HG02588 (cell line): ENCODE results near the gene EHMT1.
A peak's percentile ranks its signal among the peaks of the same experiment; 100 is the strongest.

Experiments
- ATAC-seq: cut with Tn5 transposase; IDR thresholded peaks from one replicate; pipeline ENCODE4 v1.9.1; 2021; ENCODE audit warnings: mild to moderate bottlenecking, moderate library complexity; ENCODE audit not compliant: unreplicated experiment

The EHMT1 gene

GRCh38 chr9:137618105-137619067 is at the start of gene EHMT1:
EHMT1 (plus strand) TSS chr9:137619005; CDS start chr9:137619029, 24 bp downstream.
- ATAC-seq = peak; percentile 72

DNA sequence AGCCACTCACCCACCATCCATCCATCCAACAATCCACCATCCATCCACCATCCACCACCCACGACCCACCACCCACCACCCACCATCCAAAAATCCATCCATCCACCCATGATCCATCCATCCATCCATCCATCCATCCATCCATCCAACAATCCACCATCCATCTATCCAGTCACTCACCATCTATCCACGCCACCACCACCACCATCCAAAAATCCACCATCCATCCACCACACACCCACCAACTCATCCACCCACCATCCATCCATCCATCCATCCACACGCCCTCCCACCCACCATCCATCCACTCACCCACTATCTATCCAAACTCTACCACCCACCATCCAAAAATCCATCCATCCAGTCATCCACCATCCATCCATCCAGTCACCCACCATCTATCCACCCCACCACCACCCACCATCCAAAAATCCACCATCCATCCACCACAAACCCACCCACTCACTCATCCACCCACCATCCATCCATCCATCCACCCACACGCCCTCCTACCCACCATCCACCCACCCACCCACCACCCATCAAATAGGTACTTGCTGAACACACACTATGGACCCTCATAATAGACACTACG is 49.1 kb upstream of the EHMT1 start:
- ATAC-seq = no peak

GRCh38 chr9:137570566-137570965 is 48.2 kb upstream of the EHMT1 start:
- ATAC-seq = no peak

- no peak for ATAC-seq
These were observed 44.6 kb upstream of the EHMT1 start for GRCh38 chr9:137574192-137574591.

- ATAC-seq = no peak
These were observed 43.5 kb upstream of the EHMT1 start for GRCh38 chr9:137575364-137575715.

DNA sequence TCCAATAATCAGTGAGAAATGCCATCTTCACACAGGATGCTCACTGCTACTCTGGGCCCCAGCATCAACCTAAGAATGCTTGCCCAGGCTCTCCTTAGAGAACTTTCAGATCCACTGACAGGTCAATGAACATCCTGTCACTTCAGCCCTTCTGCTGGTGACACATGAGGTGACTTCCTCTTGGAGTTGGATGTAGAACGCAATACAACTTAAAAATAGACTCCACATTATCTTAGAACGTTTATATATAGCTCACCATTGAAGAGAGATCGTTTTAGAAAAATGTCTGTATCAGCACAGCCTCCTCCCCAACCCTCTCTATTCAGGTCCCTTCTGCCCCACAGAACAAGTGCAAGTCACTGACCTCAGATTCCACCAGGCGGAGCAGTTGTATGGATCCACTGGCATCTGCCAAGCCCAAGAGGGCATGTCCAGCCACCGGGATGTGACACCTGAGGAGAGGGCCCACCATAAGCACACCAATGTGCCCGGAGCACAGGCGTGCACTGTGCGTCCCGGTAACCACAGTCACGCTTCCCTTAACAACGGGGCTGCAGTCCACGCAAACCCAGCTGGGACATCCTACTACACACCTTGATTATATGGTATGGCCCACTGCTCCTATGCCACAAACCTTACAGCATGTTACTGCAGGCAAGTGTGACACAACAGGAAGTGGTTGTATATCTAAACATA is 42.9 kb upstream of the EHMT1 start:
- ATAC-seq = no peak

GRCh38 chr9:137578518-137579258 is 40.1 kb upstream of the EHMT1 start, which contains the start of gene DPH7:
DPH7 (minus strand) TSS chr9:137578925; CDS start chr9:137578777, 148 bp downstream.
- peak; percentile 94 for ATAC-seq

DNA sequence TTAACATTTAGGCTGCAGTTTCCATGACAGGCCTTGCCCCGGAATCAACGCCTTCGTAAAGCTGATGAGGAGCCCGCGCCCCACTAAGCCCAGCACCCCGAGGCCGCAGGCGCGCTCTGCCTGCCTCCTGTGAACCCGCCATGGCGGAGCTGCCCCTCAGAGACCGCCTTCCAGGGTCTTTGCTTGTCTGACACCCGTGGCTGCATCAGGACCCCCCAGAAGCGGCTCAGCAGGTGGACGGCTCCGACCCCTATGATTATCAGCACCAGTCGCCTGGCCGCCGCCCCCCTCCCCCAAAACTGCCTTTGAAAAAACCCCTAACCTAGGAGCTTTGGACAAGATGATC is 39.6 kb upstream of the EHMT1 start:
- no peak for ATAC-seq

- ATAC-seq = no peak
These were observed 38.4 kb upstream of the EHMT1 start for GRCh38 chr9:137580209-137580953.

GRCh38 chr9:137580954-137581322 is 37.9 kb upstream of the EHMT1 start:
- ATAC-seq = no peak

DNA sequence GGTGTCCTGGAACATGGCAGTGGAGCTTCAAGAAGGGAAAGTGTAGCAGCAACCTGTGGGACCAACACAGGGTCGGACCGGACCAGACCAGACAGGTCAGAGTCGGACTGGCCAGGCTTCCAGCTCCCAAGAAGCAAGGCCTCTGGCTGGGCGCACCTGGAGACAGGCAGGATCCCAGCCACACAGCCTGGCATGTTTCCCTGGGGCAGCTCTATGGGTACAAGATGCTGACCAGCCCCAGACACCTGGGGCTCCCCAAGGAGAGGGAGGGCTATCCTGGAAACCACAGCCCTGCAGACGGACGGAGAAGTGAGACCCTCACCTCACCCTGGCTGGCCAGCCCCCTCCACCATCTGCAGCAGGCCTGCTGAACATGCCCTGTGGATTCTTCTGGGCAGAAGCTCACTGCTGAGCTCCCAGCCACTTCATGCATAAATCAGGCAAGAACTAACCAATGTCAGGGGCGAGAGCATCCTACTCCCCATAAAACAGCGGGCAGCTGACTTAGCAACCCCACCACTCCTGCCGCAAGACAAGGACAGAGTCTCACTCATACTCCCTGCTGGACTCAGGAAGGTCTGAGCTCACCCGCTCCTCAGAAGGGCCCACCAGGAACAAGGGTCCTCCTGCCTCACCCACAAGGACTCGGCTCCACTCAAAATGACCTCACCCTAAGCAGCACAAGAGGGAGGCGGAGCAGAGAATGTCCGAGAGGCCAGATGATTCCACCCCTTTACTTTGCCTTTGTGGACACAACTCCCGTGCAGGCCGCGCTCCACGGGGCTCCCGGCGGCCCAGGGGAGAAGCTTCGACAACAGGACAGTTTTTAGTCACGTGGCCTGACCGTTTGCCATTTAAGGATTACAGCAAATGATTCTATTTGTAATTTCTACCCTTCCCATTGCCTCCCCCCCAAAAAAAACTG is 37.2 kb upstream of the EHMT1 start:
- no peak for ATAC-seq

DNA sequence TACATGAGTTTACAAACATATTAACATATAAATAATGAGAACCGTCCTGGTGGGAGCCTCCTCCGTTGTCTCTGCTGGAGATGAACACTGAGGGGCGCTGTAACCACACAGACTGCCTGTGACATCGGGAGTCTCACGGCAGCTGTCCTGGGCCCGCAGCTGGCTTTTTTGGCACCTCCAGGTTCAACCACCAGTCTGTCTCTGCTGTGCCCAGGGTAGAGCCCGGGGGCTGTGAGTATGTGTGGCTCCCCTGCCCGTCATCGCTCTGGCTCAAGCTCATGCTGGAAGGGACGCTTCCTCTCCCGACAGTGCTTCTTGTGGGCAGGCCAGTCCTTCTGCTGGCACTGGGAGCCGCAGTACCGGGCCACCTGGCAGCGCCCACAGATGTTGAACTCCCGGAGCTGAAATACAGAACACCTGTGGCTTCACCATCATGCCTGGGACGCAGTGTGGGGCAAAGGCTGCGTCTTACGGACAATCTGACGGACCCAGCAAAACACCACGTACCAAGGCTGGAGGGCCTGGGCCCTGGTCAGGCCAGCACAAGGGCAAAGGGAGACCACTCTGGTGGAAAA is 36.4 kb upstream of the EHMT1 start:
- ATAC-seq = no peak

DNA sequence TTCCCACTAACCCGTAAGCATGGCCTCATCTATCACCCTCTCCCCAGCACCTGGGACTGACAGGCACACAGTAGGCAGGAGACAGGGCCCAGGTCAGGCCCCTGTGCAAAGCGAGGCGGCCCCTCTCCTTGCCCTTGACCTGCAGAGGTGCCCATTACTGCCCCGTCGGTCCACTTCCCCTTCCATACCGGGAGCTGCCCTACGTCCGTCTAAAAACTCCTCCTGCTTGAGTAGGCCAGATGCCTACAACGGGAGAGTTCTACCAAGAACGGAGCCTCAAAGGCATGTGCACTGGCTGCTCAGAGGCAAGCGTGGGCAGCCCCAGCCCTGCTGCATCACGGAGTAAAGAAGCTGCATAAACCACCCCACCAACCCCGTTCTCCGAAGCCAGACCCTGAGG is 35.5 kb upstream of the EHMT1 start:
- no peak for ATAC-seq

- no peak for ATAC-seq
These were observed 34.8 kb upstream of the EHMT1 start for GRCh38 chr9:137583957-137584356.

DNA sequence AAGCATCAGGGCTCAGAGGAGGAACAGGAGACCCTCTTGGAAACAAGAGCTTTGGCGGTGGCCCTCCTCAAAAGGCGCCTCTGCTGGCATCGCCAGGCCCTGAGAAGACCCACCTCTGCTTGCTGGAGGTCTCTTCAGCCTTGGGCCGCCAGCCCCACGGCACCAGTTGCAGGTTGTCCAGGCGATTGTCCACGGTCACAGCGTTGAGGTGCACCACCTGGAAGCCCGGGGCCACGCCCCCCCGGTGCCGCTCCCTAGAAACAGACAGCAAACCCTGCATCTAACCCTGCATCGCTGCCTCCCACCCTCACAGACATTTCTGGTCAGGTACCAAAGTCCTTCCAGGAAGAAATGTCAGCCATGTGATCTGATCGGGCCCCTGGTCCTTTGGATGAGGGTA is 32.0 kb upstream of the EHMT1 start:
- ATAC-seq = no peak

GRCh38 chr9:137588311-137588710 is 30.5 kb upstream of the EHMT1 start:
- ATAC-seq = no peak

GRCh38 chr9:137588891-137589290 is 29.9 kb upstream of the EHMT1 start:
- no peak for ATAC-seq

DNA sequence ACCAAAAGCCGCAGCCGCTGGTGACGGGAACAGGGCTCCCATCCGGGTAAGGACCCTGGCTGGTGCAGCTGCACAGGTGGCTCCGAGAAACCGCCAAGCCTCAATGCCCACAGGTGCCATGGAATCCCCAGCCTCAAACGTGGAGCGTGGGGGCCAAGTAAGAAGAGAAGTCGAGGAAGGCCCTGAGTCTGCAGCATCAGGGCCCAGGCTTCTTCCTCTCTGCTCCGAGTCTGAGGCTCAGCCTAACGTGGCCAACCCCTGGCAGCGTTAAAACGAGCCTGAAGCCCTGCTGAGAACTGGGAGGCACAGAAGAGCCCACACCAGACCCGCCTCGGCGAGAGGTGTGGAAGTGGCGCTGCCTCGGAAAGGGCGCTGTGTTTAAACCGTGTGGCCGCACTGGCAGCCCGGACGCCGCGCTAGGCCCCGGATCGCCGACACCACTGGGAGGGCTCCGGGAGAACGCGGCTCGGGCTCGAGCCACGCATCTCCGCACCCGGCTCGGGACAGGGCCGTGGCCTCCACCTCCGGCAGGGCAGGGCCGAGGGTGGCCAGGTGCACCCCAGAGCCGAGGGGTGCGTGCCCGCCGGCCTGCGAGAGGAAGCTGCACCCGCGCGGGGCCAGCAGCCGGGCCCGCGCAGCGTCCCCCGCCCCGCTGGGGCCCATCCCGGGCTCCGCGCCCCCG is 29.2 kb upstream of the EHMT1 start:
- ATAC-seq = peak; percentile 5

DNA sequence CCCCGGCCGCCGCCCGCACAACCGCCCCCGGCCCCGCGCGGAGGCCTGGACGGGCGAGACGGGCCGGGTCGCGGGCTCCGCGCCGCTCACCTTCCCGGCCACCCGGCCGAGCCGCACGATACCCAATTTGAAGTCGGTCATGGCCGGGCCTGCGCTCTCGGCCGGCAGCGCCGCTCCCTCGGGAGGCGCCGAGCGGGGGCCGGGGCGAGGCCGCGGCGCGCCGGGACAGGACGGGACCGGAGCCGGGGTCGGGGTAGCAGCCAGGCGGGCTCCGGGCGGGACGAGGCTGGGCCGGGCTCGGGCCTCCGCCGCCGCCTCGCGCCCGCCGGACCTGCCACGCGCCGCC is 28.7 kb upstream of the EHMT1 start:
- no peak for ATAC-seq
